ENCODE results near the gene KIF5C. TPM values are rescaled to one million over a fixed set of nuclear protein-coding genes. Genes with fewer than 3 reads are reported as not detected.

Gene KIF5C
- total RNA-seq (ENCODE audit: low replicate concordance), result 53.0 and 63.1 TPM in 2 replicates

- Mint-ChIP-seq H3K4me1 (peaks cover 21% of the 10 kb centered on the region), H3K27ac (peak within 1 kb of the TSS; percentile 76), H3K27me3 (ENCODE audit: insufficient read depth, low read depth) (peaks cover 2% of the 10 kb centered on the region), H3K9me3 (peaks cover 3% of the 10 kb centered on the region), H3K36me3 (peaks cover 15% of the 10 kb centered on the region), H3K4me3 (peak within 1 kb of the TSS; percentile 95)
- Histone ChIP-seq H3K27me3 (peaks cover 4% of the 10 kb centered on the region), H3K9me3 (ENCODE audit: low read depth) (no peaks in the 10 kb centered on the region), H3K79me2 (ENCODE audit: low read depth) (peaks cover 8% of the 10 kb centered on the region), H3K27ac (peak within 1 kb of the TSS; percentile 20), H3K9ac (peak within 1 kb of the TSS; percentile 45), H3K4me1 (peaks cover 28% of the 10 kb centered on the region), H4K20me1 (ENCODE audit: low read depth) (peaks cover 31% of the 10 kb centered on the region), H3K4me3 (peak within 1 kb of the TSS; percentile 69), H3K36me3 (no peaks in the 10 kb centered on the region), H3K4me2 (peak within 1 kb of the TSS; percentile 89), H2AFZ (replicated peaks) (peak within 1 kb of the TSS; percentile 19), H3F3A (ENCODE audit: low read depth) (peaks cover 41% of the 10 kb centered on the region)
- peak; percentile 96 for DNase-seq (ENCODE audit: low spot score)
- TF ChIP-seq EZH2phosphoT487 (IDR thresholded peaks at IDR 0.05) (no peak), CTCF (IDR thresholded peaks at IDR 0.05) (no peak), EZH2 (IDR thresholded peaks at IDR 0.05) (no peak)
These were observed at the start of gene KIF5C for GRCh38 chr2:148874868-148875341. Gene KIF5C, plus strand, starts transcription at chr2:148875227. Its CDS starts 391 bp downstream, at chr2:148875618.

- Histone ChIP-seq H3K4me3 (no peak overlapping the region), H3K4me2 (no peak overlapping the region), H3K4me1 (no peaks in the 10 kb centered on the region), H3F3A (ENCODE audit: low read depth) (no peaks in the 10 kb centered on the region), H2AFZ (replicated peaks) (no peak overlapping the region), H3K9me3 (ENCODE audit: low read depth) (no peaks in the 10 kb centered on the region), H4K20me1 (ENCODE audit: low read depth) (no peaks in the 10 kb centered on the region), H3K79me2 (ENCODE audit: low read depth) (no peaks in the 10 kb centered on the region), H3K9ac (no peak overlapping the region), H3K27ac (no peak overlapping the region), H3K36me3 (no peaks in the 10 kb centered on the region), H3K27me3 (no peaks in the 10 kb centered on the region)
- Mint-ChIP-seq H3K36me3 (no peaks in the 10 kb centered on the region), H3K27ac (no peak overlapping the region), H3K4me3 (no peak overlapping the region), H3K27me3 (ENCODE audit: insufficient read depth, low read depth) (peaks cover 4% of the 10 kb centered on the region), H3K4me1 (no peaks in the 10 kb centered on the region), H3K9me3 (peaks cover 2% of the 10 kb centered on the region)
- no peak for DNase-seq (ENCODE audit: low spot score)
- no peak for TF ChIP-seq CTCF (IDR thresholded peaks at IDR 0.05)
- TF ChIP-seq EZH2 (IDR thresholded peaks at IDR 0.05), result no peak
- TF ChIP-seq EZH2phosphoT487 (IDR thresholded peaks at IDR 0.05), result no peak
These were observed 48.2 kb upstream of the KIF5C start for GRCh38 chr2:148826791-148827190.

GRCh38 chr2:148828941-148829340, 46.1 kb upstream of the KIF5C start:
- Mint-ChIP-seq H3K27ac (no peak overlapping the region), H3K27me3 (ENCODE audit: insufficient read depth, low read depth) (peaks cover 7% of the 10 kb centered on the region), H3K36me3 (no peaks in the 10 kb centered on the region), H3K4me3 (no peak overlapping the region), H3K9me3 (peaks cover 2% of the 10 kb centered on the region), H3K4me1 (no peaks in the 10 kb centered on the region)
- Histone ChIP-seq H3K4me1 (no peaks in the 10 kb centered on the region), H3F3A (ENCODE audit: low read depth) (no peaks in the 10 kb centered on the region), H3K27me3 (no peaks in the 10 kb centered on the region), H2AFZ (replicated peaks) (no peak overlapping the region), H3K36me3 (no peaks in the 10 kb centered on the region), H3K4me3 (no peak overlapping the region), H4K20me1 (ENCODE audit: low read depth) (no peaks in the 10 kb centered on the region), H3K9ac (no peak overlapping the region), H3K27ac (no peak overlapping the region), H3K79me2 (ENCODE audit: low read depth) (no peaks in the 10 kb centered on the region), H3K4me2 (no peak overlapping the region), H3K9me3 (ENCODE audit: low read depth) (no peaks in the 10 kb centered on the region)
- TF ChIP-seq EZH2 (IDR thresholded peaks at IDR 0.05), result no peak
- no peak for TF ChIP-seq EZH2phosphoT487 (IDR thresholded peaks at IDR 0.05)
- no peak for TF ChIP-seq CTCF (IDR thresholded peaks at IDR 0.05)
- no peak for DNase-seq (ENCODE audit: low spot score)
